ENCODE results near the gene LYPD6B. TPM values are rescaled to one million over a fixed set of nuclear protein-coding genes. Genes with fewer than 3 reads are reported as not detected.

The LYPD6B gene
- total and polyA plus RNA-seq, 7 experiments from 2014 or later = 0.37 to 1.7 TPM; not detected in 5

DNA sequence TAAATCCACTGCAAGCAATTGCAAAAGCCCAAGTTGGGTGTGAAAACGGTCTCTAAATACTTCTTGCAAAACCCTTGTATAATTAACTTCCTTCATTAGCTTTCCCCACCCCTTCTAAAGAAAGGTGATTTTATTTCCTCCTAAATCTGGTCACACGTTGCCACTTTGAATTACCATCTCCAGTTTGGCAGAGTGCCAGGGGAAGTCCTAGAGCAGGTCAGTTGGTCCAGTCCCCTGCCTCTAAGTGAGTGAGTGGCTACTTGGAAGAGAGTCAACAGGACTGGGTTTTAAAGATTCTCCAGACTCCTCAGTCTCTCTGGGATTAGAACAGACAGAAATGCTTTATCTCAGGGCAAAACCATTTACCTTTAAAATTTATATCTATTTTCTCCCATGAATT lies 18.7 kb upstream of the LYPD6B start:
- Histone ChIP-seq H3K36me3 (ENCODE audit: control insufficient read depth in 2 of 3, insufficient read depth in 3 of 3, low read length in 3 of 3) (no peaks in the 10 kb centered on the region), H3K4me3 (ENCODE audit: low read length) (no peak overlapping the region), H3K27me3 (ENCODE audit: control insufficient read depth in 2 of 2, insufficient read depth in 2 of 2, low read length in 2 of 2) (no peaks in the 10 kb centered on the region), H3K27ac (ENCODE audit: low read depth, low read length) (no peak overlapping the region), H3K9me3 (ENCODE audit: control insufficient read depth in 2 of 3, low read length in 3 of 3) (no peaks in the 10 kb centered on the region), H3K4me1 (ENCODE audit: control insufficient read depth in 2 of 2, insufficient read depth in 2 of 2, low read length in 2 of 2) (no peaks in the 10 kb centered on the region)
- no peak for DNase-seq
- intact Hi-C loops (cut with micrococcal nuclease) = loop anchor here in 1 of 2 donors (5.0 kb wide), 1 partner anchor 293 kb away; no protein-coding TSS in a partner anchor
- H3K27me3 Mint-ChIP-seq = no peaks in the 10 kb centered on the region
- POLR2A ChIA-PET = no interaction called here
- no peak overlapping the region for H3K4me3 Mint-ChIP-seq
- no peaks in the 10 kb centered on the region for H3K9me3 Mint-ChIP-seq
- H3K27ac Mint-ChIP-seq = no peak overlapping the region
- peaks cover 0 to 4% (median 0%) of the 10 kb centered on the region in 5 donors for H3K36me3 Mint-ChIP-seq
- no peak for ATAC-seq
- H3K4me1 Mint-ChIP-seq = peaks cover 0 to 10% (median 5%) of the 10 kb centered on the region in 7 donors
- CTCF ChIA-PET = interaction anchor here (2.2 kb wide), 1 partner anchor 542 kb away, joined by 11 read pairs; no protein-coding TSS in a partner anchor

DNA sequence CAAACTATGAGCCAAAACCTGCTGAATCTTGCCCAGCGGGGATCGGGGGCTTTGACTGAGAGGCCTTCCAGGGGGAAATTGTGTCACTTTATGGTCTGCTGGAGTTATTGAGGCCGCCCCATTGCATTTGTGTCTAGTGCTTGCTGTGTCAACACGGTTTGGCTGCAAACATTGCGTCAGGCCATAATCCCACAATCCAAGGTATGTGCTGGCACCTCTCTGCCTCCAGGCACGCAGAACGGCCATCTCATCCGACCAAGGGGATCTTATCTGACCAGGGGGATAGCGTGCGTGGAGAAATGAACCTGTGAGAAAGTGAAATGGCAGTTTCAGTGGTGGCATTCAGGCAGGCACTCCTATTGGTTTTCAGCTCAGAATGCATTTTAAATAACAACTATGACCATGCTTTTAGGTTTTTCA lies 18.1 kb upstream of the LYPD6B start:
- no peak overlapping the region for H3K4me3 ChIP-seq (ENCODE audit: low read length)
- DNase-seq (no peak), ATAC-seq (no peak)
- ChIA-PET CTCF (no interaction called here), POLR2A (no interaction called here)
- Mint-ChIP-seq H3K27me3 (no peaks in the 10 kb centered on the region), H3K4me1 (peaks cover 0 to 10% (median 5%) of the 10 kb centered on the region in 7 donors), H3K9me3 (no peaks in the 10 kb centered on the region), H3K27ac (peak overlapping the region in 1 of 9 donors; percentile 1), H3K4me3 (no peak overlapping the region), H3K36me3 (peaks cover 0 to 4% (median 0%) of the 10 kb centered on the region in 5 donors)
- intact Hi-C loops (cut with micrococcal nuclease) = no loop called here
- no peaks in the 10 kb centered on the region for H3K9me3 ChIP-seq (ENCODE audit: control insufficient read depth in 2 of 3, low read length in 3 of 3)
- no peaks in the 10 kb centered on the region for H3K27me3 ChIP-seq (ENCODE audit: control insufficient read depth in 2 of 2, insufficient read depth in 2 of 2, low read length in 2 of 2)
- no peak overlapping the region for H3K27ac ChIP-seq (ENCODE audit: low read depth, low read length)
- H3K4me1 ChIP-seq (ENCODE audit: control insufficient read depth in 2 of 2, insufficient read depth in 2 of 2, low read length in 2 of 2) = no peaks in the 10 kb centered on the region
- H3K36me3 ChIP-seq (ENCODE audit: control insufficient read depth in 2 of 3, insufficient read depth in 3 of 3, low read length in 3 of 3) = no peaks in the 10 kb centered on the region

DNA sequence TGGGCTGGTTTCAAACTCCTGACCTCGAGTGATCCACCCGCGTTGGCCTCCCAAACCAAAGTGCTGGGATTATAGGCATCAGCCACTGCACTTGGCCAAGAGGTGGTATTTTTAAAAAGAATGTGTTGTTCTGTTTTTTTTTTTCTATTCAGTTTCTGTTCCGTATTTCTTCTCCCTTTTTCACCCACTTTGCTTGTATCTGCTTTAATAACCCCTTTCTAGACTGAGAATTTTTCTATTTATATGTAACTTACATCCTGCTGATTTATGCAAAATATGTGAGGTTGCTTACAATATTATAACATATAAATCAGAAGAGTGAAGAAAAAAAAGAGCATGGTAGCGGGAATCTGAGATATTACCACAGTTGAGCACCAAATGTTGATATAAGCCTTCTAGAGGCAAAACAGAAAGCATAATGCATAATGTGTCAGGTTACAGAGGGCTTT lies 17.2 kb upstream of the LYPD6B start:
- no peaks in the 10 kb centered on the region for H3K9me3 Mint-ChIP-seq
- intact Hi-C loops (cut with micrococcal nuclease) = no loop called here
- POLR2A ChIA-PET = no interaction called here

DNA sequence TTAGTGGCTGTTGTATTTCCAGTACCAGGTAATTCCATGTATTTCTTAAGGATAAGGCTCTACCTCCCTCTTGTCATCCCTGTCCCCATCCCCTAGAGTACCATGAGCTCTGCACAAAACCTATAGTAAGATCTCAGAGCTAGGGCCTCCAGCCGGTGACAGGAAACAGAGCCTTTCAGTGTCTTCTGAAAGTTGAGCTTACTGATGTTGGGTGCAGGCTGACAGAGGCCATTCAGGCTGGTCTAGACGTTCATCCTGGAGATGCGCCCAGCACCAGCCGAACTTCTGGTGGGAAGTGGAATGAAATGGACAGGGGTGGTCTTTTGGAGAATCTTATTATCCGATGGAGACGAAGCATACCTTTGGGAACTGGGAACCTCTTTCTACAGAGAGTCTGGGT lies 16.7 kb upstream of the LYPD6B start:
- POLR2A ChIA-PET = no interaction called here
- H3K27ac Mint-ChIP-seq = no peak overlapping the region
- H3K36me3 Mint-ChIP-seq = peaks cover 0 to 4% (median 0%) of the 10 kb centered on the region in 5 donors
- Histone ChIP-seq H3K4me1 (ENCODE audit: control insufficient read depth in 2 of 2, insufficient read depth in 2 of 2, low read length in 2 of 2) (no peaks in the 10 kb centered on the region), H3K4me3 (ENCODE audit: low read length) (no peak overlapping the region), H3K27me3 (ENCODE audit: control insufficient read depth in 2 of 2, insufficient read depth in 2 of 2, low read length in 2 of 2) (peaks cover 0 to 3% of the 10 kb centered on the region in 2 donors), H3K9me3 (ENCODE audit: control insufficient read depth in 2 of 3, low read length in 3 of 3) (no peaks in the 10 kb centered on the region), H3K36me3 (ENCODE audit: control insufficient read depth in 2 of 3, insufficient read depth in 3 of 3, low read length in 3 of 3) (no peaks in the 10 kb centered on the region), H3K27ac (ENCODE audit: low read depth, low read length) (no peak overlapping the region)
- CTCF ChIA-PET = no interaction called here
- ATAC-seq (no peak), DNase-seq (no peak)
- H3K4me3 Mint-ChIP-seq = no peak overlapping the region
- H3K27me3 Mint-ChIP-seq = no peaks in the 10 kb centered on the region
- no peaks in the 10 kb centered on the region for H3K9me3 Mint-ChIP-seq
- intact Hi-C loops (cut with micrococcal nuclease) = no loop called here
- H3K4me1 Mint-ChIP-seq = peaks cover 0 to 7% (median 5%) of the 10 kb centered on the region in 7 donors

More for the DNA sequence above, 17.2 kb upstream of the LYPD6B start:
- no peak overlapping the region for H3K4me3 ChIP-seq (ENCODE audit: low read length)
- CTCF ChIA-PET = no interaction called here
- H3K27ac ChIP-seq (ENCODE audit: low read depth, low read length) = no peak overlapping the region
- no peaks in the 10 kb centered on the region for H3K9me3 ChIP-seq (ENCODE audit: control insufficient read depth in 2 of 3, low read length in 3 of 3)
- Mint-ChIP-seq H3K4me1 (peaks cover 0 to 10% (median 5%) of the 10 kb centered on the region in 7 donors), H3K4me3 (no peak overlapping the region), H3K27me3 (no peaks in the 10 kb centered on the region), H3K27ac (no peak overlapping the region), H3K36me3 (peaks cover 0 to 4% (median 0%) of the 10 kb centered on the region in 5 donors)
- no peak for DNase-seq
- no peaks in the 10 kb centered on the region for H3K36me3 ChIP-seq (ENCODE audit: control insufficient read depth in 2 of 3, insufficient read depth in 3 of 3, low read length in 3 of 3)
- peaks cover 0 to 3% of the 10 kb centered on the region in 2 donors for H3K27me3 ChIP-seq (ENCODE audit: control insufficient read depth in 2 of 2, insufficient read depth in 2 of 2, low read length in 2 of 2)
- H3K4me1 ChIP-seq (ENCODE audit: control insufficient read depth in 2 of 2, insufficient read depth in 2 of 2, low read length in 2 of 2) = no peaks in the 10 kb centered on the region
- ATAC-seq = no peak

DNA sequence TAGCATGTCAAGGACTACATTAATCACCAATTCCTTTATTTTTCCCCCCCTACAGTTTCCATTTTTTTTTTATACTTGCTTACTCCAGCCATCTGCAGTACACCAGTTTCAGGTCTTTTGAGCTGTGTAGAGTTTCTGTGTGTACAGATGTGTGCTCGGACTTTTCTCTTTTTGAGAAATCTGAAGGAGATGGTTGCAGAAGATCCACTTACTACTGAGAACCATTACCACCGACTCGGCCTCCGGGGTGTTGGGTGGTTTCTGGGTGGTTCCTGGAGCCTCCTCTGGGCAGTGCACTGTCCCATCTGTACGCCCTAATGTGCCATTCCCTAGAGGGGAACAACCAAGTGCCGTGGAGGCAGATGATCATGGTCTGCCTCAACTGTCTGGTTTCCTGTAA lies 15.4 kb upstream of the LYPD6B start:
- Histone ChIP-seq H3K9me3 (ENCODE audit: control insufficient read depth in 2 of 3, low read length in 3 of 3) (no peaks in the 10 kb centered on the region), H3K27me3 (ENCODE audit: control insufficient read depth in 2 of 2, insufficient read depth in 2 of 2, low read length in 2 of 2) (peaks cover 0 to 3% of the 10 kb centered on the region in 2 donors), H3K4me1 (ENCODE audit: control insufficient read depth in 2 of 2, insufficient read depth in 2 of 2, low read length in 2 of 2) (no peaks in the 10 kb centered on the region), H3K36me3 (ENCODE audit: control insufficient read depth in 2 of 3, insufficient read depth in 3 of 3, low read length in 3 of 3) (no peaks in the 10 kb centered on the region), H3K4me3 (ENCODE audit: low read length) (no peak overlapping the region), H3K27ac (ENCODE audit: low read depth, low read length) (no peak overlapping the region)
- CTCF ChIA-PET = no interaction called here
- no peak for ATAC-seq
- Mint-ChIP-seq H3K4me3 (no peak overlapping the region), H3K27me3 (peaks cover 0 to 6% (median 0%) of the 10 kb centered on the region in 5 donors), H3K9me3 (no peaks in the 10 kb centered on the region), H3K4me1 (no peaks in the 10 kb centered on the region), H3K36me3 (peaks cover 0 to 4% (median 0%) of the 10 kb centered on the region in 5 donors), H3K27ac (no peak overlapping the region)
- intact Hi-C loops (cut with micrococcal nuclease) = no loop called here
- no peak for DNase-seq
- POLR2A ChIA-PET = no interaction called here

DNA sequence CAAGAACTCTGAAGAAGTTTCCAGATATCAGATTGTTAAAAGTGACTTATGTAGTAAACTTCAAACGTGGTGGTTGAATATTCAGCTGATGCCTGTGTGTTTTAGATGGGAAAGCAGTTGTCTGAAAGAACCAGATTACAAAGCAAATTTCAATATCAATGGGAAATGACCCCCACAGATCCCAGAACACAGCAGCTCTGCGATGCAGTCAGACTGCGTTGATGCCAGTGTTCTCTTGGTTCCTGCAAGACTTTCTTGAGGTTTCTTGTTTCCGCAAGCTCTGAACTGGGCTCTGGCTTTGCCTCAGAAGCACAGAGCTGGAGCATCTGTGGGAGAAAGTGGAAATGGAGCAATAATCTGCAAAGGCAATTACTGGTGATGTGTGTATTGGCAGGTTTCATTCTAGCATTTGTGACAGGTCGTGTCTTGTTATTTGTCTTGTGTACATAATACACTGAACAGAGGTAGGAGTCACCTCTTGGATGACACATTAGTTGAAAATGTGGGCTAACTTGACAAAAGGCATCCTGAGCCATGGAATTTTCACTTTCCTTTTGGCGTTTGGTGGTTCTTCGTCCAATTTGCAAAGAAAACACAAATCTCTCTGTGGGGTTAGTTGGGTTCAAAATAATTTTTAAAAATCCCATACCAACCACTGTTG lies 10.8 kb upstream of the LYPD6B start:
- Histone ChIP-seq H3K4me1 (ENCODE audit: control insufficient read depth in 2 of 2, insufficient read depth in 2 of 2, low read length in 2 of 2) (no peaks in the 10 kb centered on the region), H3K27me3 (ENCODE audit: control insufficient read depth in 2 of 2, insufficient read depth in 2 of 2, low read length in 2 of 2) (peaks cover 0 to 3% of the 10 kb centered on the region in 2 donors), H3K4me3 (ENCODE audit: low read length) (no peak overlapping the region), H3K27ac (ENCODE audit: low read depth, low read length) (no peak overlapping the region), H3K36me3 (ENCODE audit: control insufficient read depth in 2 of 3, insufficient read depth in 3 of 3, low read length in 3 of 3) (no peaks in the 10 kb centered on the region), H3K9me3 (ENCODE audit: control insufficient read depth in 2 of 3, low read length in 3 of 3) (no peaks in the 10 kb centered on the region)
- intact Hi-C loops (cut with micrococcal nuclease) = no loop called here
- no peak for ATAC-seq
- no peak for DNase-seq
- Mint-ChIP-seq H3K9me3 (no peaks in the 10 kb centered on the region), H3K27ac (no peak overlapping the region), H3K4me3 (no peak overlapping the region), H3K36me3 (peaks cover 0 to 4% (median 0%) of the 10 kb centered on the region in 5 donors), H3K4me1 (peaks cover 0 to 8% (median 0%) of the 10 kb centered on the region in 7 donors), H3K27me3 (peaks cover 0 to 10% (median 6%) of the 10 kb centered on the region in 5 donors)
- ChIA-PET POLR2A (no interaction called here), CTCF (no interaction called here)

DNA sequence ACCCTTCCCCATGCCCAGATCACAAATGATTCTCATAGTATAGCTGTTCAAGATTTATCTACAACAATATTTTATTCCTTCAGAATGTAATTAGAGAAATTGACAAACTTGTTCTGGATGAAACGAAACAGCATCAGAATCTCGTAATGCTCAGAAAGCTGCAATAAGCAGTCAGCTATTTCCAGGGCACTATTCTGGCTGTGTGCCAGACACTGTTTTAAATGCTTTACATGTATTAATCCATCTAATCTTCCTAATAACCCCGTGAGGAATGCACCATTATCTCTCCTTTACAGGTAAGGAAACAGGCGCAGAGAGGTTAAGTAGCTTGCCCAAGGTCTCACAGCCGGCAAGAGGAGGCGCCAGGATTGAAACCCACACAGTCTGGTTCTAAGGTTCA lies 10.1 kb upstream of the LYPD6B start:
- no peak overlapping the region for H3K27ac ChIP-seq (ENCODE audit: low read depth, low read length)
- intact Hi-C loops (cut with micrococcal nuclease) = no loop called here
- H3K4me3 ChIP-seq (ENCODE audit: low read length) = no peak overlapping the region
- no peak for ATAC-seq
- peaks cover 0 to 3% of the 10 kb centered on the region in 2 donors for H3K27me3 ChIP-seq (ENCODE audit: control insufficient read depth in 2 of 2, insufficient read depth in 2 of 2, low read length in 2 of 2)
- no peaks in the 10 kb centered on the region for H3K9me3 Mint-ChIP-seq
- peaks cover 0 to 8% (median 0%) of the 10 kb centered on the region in 7 donors for H3K4me1 Mint-ChIP-seq
- DNase-seq = no peak
- H3K27me3 Mint-ChIP-seq = peaks cover under 1 to 10% (median 7%) of the 10 kb centered on the region in 5 donors
- no peak overlapping the region for H3K4me3 Mint-ChIP-seq
- no peak overlapping the region for H3K27ac Mint-ChIP-seq
- CTCF ChIA-PET = interaction anchor here (2.6 kb wide), 1 partner anchor 11 kb away, joined by 10 read pairs; no protein-coding TSS in a partner anchor
- H3K36me3 Mint-ChIP-seq = no peaks in the 10 kb centered on the region
- H3K36me3 ChIP-seq (ENCODE audit: control insufficient read depth in 2 of 3, insufficient read depth in 3 of 3, low read length in 3 of 3) = no peaks in the 10 kb centered on the region
- H3K4me1 ChIP-seq (ENCODE audit: control insufficient read depth in 2 of 2, insufficient read depth in 2 of 2, low read length in 2 of 2) = no peaks in the 10 kb centered on the region
- H3K9me3 ChIP-seq (ENCODE audit: control insufficient read depth in 2 of 3, low read length in 3 of 3) = no peaks in the 10 kb centered on the region
- POLR2A ChIA-PET = no interaction called here
